LNCaP clone FGC (cell line): Measurements from ENCODE around the gene PLA2G4B.

Experiments
- DNase-seq: peaks from one replicate; pipeline ENCODE4 v3.0.0-alpha.2; 2011; ENCODE audit warnings: low read depth
- H3K4me3 ChIP-seq: 2 replicates; pipeline ENCODE4 v1.5.1; 2011; ENCODE audit warnings: mild to moderate bottlenecking, low read depth, low read length, control low read depth
- TF ChIP-seq, protein P1 (sequence below): IDR thresholded peaks from 2 replicates; pipeline ENCODE4 v1.5.1; 2012; ENCODE audit warnings: mild to moderate bottlenecking; ENCODE audit not compliant: control insufficient read depth, insufficient read depth; ENCODE audit errors: extremely low read depth

PLA2G4B gene

GRCh38 chr15:41792000-41792637 is 46.5 kb upstream of the PLA2G4B start:
- no peak for DNase-seq
- TF ChIP-seq, protein P1, sequence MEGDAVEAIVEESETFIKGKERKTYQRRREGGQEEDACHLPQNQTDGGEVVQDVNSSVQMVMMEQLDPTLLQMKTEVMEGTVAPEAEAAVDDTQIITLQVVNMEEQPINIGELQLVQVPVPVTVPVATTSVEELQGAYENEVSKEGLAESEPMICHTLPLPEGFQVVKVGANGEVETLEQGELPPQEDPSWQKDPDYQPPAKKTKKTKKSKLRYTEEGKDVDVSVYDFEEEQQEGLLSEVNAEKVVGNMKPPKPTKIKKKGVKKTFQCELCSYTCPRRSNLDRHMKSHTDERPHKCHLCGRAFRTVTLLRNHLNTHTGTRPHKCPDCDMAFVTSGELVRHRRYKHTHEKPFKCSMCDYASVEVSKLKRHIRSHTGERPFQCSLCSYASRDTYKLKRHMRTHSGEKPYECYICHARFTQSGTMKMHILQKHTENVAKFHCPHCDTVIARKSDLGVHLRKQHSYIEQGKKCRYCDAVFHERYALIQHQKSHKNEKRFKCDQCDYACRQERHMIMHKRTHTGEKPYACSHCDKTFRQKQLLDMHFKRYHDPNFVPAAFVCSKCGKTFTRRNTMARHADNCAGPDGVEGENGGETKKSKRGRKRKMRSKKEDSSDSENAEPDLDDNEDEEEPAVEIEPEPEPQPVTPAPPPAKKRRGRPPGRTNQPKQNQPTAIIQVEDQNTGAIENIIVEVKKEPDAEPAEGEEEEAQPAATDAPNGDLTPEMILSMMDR = no peak

GRCh38 chr15:41794081-41794480 is 44.6 kb upstream of the PLA2G4B start:
- H3K4me3 ChIP-seq = no peak overlapping the region
- TF ChIP-seq, protein P1 = no peak
- DNase-seq = no peak

More at GRCh38 chr15:41792000-41792637, 46.5 kb upstream of the PLA2G4B start:
- H3K4me3 ChIP-seq = no peak overlapping the region

- DNase-seq = no peak
- H3K4me3 ChIP-seq = no peak overlapping the region
- TF ChIP-seq, protein P1 = no peak
These were observed 42.4 kb upstream of the PLA2G4B start for GRCh38 chr15:41795996-41796856.

DNA sequence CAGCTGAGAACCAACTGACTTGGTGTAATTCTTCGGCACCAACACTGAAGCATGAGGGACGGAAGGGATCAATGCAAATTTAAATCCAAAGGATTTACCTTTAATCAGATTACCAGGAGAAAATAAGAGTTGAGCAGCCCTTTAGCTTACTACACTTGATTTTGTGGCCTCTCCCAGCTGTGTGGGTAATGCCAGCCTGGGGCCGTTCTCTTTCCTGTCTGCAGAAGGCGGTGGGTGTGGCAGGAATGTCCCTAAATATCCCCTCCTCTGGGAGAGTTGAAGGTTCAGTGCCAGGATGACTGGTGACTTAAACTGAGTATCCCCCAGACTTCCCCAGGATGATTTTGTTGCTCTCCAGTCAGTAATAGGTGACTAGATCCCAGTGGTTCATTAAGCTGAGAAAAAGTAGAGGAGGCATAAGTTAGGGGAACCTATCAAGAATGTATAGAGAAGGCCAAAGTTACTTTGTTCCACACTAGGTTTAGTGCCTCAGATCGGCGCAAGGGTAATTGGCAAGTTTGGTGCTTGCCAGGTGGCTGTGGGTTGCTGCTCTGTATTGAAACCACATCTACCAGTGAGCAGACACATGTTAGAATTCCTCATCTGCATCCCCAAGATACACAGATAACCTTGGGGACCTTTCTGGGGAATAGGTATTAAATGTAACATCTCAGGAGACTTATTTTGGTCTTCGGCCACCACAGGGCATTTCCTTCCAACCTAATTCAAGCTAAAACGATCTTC is 41.3 kb upstream of the PLA2G4B start:
- TF ChIP-seq, protein P1 = no peak
- DNase-seq = no peak
- H3K4me3 ChIP-seq = no peak overlapping the region

DNA sequence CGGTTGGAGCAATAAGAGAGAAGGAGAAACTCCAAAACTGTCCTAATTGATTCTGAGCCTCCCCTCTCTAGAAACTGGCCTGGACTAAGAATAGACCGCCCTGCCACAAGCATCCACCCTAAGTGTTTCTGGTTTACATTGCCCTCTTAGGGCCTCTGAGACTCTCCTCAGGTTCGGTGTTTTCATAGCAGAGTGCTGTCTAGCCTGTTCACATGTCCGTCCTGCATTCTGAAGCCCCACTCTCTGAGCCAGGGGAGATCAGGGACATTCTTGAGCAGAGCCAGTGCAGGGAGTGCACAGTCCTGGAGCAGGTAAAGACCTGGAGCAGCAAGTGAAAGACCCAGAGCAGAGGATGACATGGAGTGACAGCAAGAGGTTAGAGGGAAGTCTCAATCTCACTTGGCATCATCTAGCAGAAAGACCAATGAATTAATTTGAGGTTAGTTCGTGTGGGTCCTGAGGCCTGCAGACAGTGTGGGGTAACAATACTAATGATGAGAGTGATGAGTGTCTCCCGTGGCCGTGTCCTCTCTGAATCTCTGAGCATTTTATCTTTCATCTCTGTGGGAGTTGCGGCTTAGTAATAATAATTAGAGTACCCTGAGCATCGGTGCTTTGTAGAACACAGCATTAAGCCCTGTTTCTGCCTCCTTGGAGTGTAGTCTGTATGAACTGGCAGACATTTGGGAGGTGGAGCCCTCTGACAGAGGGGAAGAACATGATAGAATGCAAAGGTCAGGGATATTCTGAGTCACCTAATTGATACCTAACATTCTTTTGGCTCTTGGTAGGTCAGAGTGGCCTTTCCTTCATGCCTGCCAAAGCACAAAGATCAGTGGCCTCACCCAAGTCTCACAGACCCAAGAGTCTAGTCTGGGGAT is 39.8 kb upstream of the PLA2G4B start:
- no peak for DNase-seq
- TF ChIP-seq, protein P1 = no peak
- no peak overlapping the region for H3K4me3 ChIP-seq

GRCh38 chr15:41799488-41799805 is 39.2 kb upstream of the PLA2G4B start:
- TF ChIP-seq, protein P1 = no peak
- H3K4me3 ChIP-seq = no peak overlapping the region
- DNase-seq = no peak
